Lower leg skin (tissue), 4 donors: ENCODE data around the gene RAP2B. TPM values are rescaled to one million over a fixed set of nuclear protein-coding genes. Genes with fewer than 3 reads are reported as not detected.

Experiments used
- DNase-seq, 2 donors: peaks; one replicate each; pipeline ENCODE4 v3.0.0-alpha.2; 2019; ENCODE audit warnings: low spot score in 2 of 2
- H3K4me3 ChIP-seq: fragments of 200-600 bp; sonication (generic); 2 replicates; pipeline ENCODE4 v1.5.1; 2017; ENCODE audit warnings: mild to moderate bottlenecking, low read depth; ENCODE audit not compliant: poor library complexity, severe bottlenecking
- POLR2A ChIP-seq, 2 donors: fragments of 450-650 bp; IDR thresholded peaks; one replicate each; pipeline ENCODE4 v1.6.1; 2016 to 2017; ENCODE audit warnings: antibody characterized with exemption in 2 of 2, mild to moderate bottlenecking in 1 of 2, moderate library complexity in 1 of 2
- WGBS, 2 donors: methylation state at CpG; one replicate each; pipeline ENCODE4 v1.1.5; 2018; 5-methylcytosine and 5-hydroxymethylcytosine counted together
- intact Hi-C: fragments of 100-400 bp; cut with DNase I; formaldehyde crosslinking; loops from one replicate; pipeline ENCODE4 v1.15.0; 2023; ENCODE audit warnings: low total_unique reads
- total RNA-seq, 4 donors: library from RNA; depleted of rRNA; stranded (reverse); fragments of >200 nt; gene quantifications; one replicate each; pipeline ENCODE4 v1.1.0, GENCODE V29; 2016
- TF ChIP-seq, protein P1 (sequence below), 3 donors: fragments of 450-650 bp; IDR thresholded peaks; one replicate each; pipeline ENCODE4 v1.5.1; 2016; ENCODE audit warnings: antibody characterized with exemption in 3 of 3, mild to moderate bottlenecking in 3 of 3, moderate library complexity in 2 of 3

RAP2B gene
- total RNA-seq, 4 donors from 2014 or later: 10.1 to 13.7 (median 11.7) TPM

DNA sequence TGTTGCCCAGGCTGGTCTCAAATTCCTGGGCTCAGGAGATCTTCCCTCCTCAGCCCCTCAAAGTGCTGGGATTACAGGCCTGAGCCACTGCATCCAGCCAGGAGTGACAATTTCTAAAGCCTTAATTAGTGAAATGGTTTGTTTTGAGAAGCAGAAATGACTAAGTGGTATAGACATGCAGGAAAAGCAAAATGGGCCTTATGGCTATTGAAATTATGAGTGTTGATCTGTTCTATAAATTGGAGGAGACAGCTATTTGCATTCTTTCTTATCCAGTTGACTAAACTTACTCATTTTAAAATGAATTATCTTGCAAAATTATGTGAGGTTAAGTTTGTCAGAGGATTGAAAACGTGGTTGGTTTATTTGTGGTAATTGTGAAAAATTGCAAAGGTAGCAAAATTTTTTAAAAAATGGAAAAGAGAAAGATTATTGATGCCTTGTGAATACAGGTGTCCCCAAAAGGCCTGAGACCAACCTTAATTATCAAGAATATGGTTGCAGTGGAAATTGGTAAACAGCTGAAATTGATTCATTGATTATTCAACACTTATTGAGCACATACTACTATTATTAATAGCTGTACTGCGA is 7.9 kb downstream of the RAP2B start:
- no peak for DNase-seq
- H3K4me3 ChIP-seq: no peak overlapping the region
- intact Hi-C loops: loop anchor here (10.0 kb wide), 1 partner anchor 115 kb away; no protein-coding TSS in a partner anchor
- WGBS, 2 donors: 92 to 93% methylated on average over 2 of the region's 2 CpGs
- TF ChIP-seq, protein P1, sequence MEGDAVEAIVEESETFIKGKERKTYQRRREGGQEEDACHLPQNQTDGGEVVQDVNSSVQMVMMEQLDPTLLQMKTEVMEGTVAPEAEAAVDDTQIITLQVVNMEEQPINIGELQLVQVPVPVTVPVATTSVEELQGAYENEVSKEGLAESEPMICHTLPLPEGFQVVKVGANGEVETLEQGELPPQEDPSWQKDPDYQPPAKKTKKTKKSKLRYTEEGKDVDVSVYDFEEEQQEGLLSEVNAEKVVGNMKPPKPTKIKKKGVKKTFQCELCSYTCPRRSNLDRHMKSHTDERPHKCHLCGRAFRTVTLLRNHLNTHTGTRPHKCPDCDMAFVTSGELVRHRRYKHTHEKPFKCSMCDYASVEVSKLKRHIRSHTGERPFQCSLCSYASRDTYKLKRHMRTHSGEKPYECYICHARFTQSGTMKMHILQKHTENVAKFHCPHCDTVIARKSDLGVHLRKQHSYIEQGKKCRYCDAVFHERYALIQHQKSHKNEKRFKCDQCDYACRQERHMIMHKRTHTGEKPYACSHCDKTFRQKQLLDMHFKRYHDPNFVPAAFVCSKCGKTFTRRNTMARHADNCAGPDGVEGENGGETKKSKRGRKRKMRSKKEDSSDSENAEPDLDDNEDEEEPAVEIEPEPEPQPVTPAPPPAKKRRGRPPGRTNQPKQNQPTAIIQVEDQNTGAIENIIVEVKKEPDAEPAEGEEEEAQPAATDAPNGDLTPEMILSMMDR (IDR thresholded peaks at IDR 0.05): no peak
- no peak for TF ChIP-seq POLR2A (IDR thresholded peaks at IDR 0.05)

- no peak for DNase-seq
- TF ChIP-seq, protein P1 (IDR thresholded peaks at IDR 0.05): no peak
- no peak for TF ChIP-seq POLR2A (IDR thresholded peaks at IDR 0.05)
- intact Hi-C loops: no loop called here
- no peak overlapping the region for H3K4me3 ChIP-seq
- 46 to 52% methylated on average over 2 of the region's 2 CpGs for WGBS, 2 donors
Measured at GRCh38 chr3:153171256-153171655, 9.2 kb downstream of the RAP2B start.

GRCh38 chr3:153171918-153172317 is 9.9 kb downstream of the RAP2B start:
- TF ChIP-seq, protein P1 (IDR thresholded peaks at IDR 0.05): no peak
- TF ChIP-seq POLR2A (IDR thresholded peaks at IDR 0.05): no peak
- DNase-seq: no peak
- no peak overlapping the region for H3K4me3 ChIP-seq
- WGBS, 2 donors: 88 to 89% methylated on average over 4 of the region's 4 CpGs
- intact Hi-C loops: no loop called here

GRCh38 chr3:153172796-153173757 is 11.1 kb downstream of the RAP2B start:
- TF ChIP-seq, protein P1 (IDR thresholded peaks at IDR 0.05): no peak
- no peak for TF ChIP-seq POLR2A (IDR thresholded peaks at IDR 0.05)
- DNase-seq: no peak
- H3K4me3 ChIP-seq: no peak overlapping the region
- 89 to 93% methylated on average over 19 of the region's 19 CpGs for WGBS, 2 donors
- intact Hi-C loops: no loop called here

- no peak overlapping the region for H3K4me3 ChIP-seq
- no peak for DNase-seq
- TF ChIP-seq, protein P1 (IDR thresholded peaks at IDR 0.05): no peak
- TF ChIP-seq POLR2A (IDR thresholded peaks at IDR 0.05): no peak
- 65 to 68% methylated on average over 6 of the region's 6 CpGs for WGBS, 2 donors
- intact Hi-C loops: no loop called here
Measured at GRCh38 chr3:153173758-153174516, 11.9 kb downstream of the RAP2B start.
